GM21529 (cell line): ENCODE results near the gene SLF2.

Source experiments
- ATAC-seq: cut with Tn5 transposase; IDR thresholded peaks from one replicate; pipeline ENCODE4 v1.9.1; 2021; ENCODE audit not compliant: unreplicated experiment

SLF2 gene, protein sequence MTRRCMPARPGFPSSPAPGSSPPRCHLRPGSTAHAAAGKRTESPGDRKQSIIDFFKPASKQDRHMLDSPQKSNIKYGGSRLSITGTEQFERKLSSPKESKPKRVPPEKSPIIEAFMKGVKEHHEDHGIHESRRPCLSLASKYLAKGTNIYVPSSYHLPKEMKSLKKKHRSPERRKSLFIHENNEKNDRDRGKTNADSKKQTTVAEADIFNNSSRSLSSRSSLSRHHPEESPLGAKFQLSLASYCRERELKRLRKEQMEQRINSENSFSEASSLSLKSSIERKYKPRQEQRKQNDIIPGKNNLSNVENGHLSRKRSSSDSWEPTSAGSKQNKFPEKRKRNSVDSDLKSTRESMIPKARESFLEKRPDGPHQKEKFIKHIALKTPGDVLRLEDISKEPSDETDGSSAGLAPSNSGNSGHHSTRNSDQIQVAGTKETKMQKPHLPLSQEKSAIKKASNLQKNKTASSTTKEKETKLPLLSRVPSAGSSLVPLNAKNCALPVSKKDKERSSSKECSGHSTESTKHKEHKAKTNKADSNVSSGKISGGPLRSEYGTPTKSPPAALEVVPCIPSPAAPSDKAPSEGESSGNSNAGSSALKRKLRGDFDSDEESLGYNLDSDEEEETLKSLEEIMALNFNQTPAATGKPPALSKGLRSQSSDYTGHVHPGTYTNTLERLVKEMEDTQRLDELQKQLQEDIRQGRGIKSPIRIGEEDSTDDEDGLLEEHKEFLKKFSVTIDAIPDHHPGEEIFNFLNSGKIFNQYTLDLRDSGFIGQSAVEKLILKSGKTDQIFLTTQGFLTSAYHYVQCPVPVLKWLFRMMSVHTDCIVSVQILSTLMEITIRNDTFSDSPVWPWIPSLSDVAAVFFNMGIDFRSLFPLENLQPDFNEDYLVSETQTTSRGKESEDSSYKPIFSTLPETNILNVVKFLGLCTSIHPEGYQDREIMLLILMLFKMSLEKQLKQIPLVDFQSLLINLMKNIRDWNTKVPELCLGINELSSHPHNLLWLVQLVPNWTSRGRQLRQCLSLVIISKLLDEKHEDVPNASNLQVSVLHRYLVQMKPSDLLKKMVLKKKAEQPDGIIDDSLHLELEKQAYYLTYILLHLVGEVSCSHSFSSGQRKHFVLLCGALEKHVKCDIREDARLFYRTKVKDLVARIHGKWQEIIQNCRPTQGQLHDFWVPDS

DNA sequence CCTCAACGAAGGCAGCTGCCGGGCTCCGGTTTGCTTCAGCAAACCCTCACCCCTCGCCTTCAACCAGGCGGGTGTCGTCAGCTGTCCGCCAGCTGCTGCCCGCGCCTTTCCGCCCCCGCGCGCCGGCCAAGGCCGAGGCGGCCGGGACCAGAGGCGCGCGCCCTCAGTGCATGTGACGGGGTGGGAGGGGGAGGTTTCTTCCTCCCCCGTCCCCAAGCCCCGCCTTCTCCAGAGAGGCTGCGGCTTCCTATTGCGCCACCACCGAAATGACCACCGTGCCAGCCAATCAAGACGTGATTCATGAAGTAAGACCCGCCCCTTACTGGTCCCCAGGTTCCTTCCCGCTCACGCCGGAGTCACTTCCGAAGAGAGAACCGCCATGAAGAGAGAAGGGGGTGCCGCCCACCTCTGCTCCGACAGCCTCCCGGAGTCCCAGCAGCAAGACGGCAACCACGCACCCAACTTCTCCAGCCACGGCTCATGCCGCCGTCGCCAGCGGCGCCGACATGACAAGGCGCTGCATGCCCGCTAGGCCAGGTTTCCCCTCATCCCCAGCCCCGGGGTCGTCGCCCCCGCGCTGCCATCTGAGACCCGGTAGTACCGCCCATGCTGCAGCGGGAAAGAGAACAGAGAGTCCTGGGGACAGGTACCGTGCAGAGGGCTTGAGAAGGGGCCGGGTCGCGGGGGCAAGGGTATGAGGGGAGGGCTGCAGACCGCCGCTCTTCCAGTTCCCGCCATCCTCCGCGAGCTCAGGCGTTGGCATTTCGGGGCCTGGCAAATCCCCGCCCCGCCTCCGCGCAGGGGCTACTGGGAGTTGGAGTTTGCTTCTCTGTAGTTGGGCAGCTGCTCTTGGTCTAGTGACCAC lies at the start of gene SLF2:
SLF2 (plus strand) TSS at position 359 of the 865 bp plus-strand sequence; CDS start at position 507, 148 bp downstream.
- peak; percentile 95 for ATAC-seq

DNA sequence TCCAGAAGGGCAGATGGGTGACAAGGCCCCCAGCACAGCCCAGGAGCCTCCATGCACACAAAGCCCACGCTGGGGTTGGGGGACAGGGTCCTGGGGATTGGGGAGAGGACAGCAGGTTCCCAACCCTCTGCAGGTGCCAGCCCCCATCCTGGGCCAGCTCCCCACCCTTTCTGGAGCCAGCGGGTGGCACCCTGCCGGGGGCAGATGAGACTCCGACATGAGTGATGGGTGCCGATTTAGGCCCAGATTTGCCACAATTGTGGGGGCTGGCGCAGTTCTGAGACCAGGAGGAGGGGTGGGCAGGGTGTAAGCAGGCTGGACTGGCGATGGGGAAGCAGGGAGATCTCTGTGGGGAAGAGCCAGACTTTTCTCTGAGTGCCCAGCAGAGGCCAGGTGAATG lies 49.3 kb upstream of the SLF2 start:
- no peak for ATAC-seq

DNA sequence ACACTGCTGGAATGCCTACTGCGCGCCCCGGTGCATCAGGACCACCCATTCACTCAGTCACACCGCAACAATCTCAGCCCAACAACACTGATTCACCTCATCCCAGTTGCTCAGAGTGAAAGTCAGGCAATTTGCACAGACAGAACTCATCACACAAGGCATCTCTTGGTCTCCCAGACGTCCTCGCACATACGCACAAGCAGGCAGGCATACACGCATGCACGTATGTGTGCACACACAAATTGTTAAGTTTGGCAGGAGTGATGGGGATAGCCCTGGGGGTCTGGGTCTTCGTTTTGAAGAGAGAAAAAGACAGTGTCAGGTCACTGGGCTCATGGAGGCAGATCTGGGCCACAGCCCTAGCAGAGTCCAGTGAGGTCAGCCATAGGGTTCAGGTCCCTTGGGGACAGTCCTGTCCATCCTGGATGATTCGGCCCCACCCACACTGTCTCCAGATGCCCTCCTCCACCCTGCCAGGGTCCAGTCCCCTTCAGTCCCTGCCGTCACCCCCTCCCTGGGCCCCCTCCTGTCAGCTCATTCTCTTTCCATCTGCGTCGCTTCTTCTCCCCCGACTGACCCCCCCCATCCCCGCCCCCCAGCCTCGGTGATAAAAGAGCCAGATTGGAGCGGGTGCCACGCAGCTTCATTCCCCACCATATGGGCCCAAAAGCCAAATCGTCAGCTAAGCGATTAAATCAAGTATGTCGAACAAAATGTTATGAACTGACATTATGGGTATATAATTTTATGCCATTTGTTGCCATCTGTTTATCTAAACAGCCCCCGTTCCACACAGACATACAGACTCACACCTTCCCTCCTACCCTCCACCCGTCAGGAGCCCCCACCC lies 48.5 kb upstream of the SLF2 start:
- no peak for ATAC-seq

DNA sequence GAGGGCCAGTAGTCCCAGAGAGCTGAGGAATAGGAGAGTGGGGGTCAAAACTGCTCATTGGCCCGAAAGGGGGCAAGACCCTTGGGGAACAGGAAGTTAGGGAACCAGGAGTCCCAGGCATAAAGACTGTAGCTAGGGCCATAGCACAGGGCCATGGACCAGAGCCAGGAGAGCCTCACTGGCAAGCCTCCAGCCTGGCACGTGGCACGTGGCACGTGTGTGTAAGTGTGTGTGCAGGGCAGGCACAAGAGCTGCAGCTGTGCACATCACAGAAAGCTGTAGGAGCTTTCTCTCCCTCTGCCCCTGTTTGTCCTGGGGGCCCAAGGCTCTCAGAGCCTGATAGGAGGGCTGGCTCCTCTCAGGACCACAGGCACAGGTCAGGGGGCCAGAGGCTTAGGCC lies 47.8 kb upstream of the SLF2 start:
- no peak for ATAC-seq

DNA sequence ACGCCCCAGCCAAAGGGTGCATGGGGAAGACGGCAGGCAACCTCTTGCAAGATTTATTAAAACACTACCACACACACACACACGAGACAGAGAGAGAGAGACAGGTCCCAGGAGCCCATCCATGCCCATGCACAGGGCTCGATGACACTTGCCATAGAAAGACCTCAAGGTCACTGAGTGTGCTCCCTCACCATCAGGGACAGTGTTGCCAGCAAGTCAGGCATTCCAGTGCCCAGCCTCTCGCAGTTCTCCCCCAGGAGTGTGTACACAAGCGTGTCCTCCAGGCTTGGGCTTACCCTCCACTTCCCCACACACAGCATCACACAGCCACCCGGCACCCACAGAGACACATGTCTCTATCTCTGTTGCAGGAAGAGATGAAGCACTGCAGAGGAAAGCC lies 46.8 kb upstream of the SLF2 start:
- ATAC-seq = no peak

DNA sequence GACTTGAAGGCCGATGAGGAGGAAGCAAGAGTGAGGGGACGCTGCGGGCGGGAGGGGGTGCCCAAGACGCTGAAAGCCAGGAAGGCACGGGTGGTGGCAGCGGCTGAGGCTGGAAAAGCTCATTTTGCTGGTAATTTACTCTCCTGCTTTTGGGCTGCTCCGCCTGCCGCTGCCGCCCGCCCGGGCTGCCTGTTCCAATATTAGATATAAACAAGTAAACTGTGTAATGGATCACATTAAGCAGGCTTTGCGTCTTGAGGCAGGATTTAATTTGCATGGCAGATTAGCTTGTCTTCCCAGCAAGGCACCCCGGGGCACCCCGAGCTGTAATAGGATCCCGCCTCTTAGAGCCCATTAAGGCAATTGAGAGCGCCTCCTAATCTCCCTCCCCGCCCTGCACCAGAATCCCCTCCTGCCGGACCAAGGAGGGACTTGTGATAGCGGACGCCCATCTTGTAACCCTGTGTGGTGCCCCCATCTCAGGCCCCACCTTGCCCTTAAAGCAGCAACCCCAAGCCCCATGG lies 46.1 kb upstream of the SLF2 start:
- ATAC-seq = no peak

DNA sequence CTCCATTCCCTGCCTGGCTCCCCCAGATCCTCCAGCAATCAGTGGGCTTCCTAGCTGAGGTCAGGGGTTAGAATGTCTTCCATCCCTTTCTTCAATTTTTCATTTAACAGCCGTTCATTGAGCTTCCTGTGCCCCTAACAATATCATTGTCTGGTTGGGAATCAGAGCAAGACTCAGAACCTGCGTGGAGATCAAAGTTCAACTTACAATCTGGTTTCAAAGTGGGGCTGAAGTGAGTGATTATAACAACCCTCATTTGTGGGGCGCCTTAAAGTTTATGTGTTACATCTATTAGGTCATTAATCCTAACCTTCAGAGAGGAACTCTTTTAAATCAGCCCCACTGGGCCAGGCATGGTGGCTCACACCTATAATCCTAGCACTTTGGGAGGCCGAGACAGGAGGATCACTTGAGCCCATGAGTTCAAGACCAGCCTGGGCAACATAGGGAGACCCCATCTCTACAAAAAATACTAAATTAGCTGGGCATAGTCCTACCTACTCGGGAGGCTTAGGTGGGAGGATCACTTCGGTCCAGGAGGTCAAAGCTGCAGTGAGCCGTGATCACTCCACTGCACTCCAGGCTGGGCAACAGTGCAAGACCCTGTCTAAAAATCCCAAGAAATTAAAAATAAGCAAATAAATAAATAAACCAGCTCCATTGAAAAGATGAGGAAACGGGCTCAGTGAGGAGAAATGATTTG lies 45.4 kb upstream of the SLF2 start:
- ATAC-seq = no peak

DNA sequence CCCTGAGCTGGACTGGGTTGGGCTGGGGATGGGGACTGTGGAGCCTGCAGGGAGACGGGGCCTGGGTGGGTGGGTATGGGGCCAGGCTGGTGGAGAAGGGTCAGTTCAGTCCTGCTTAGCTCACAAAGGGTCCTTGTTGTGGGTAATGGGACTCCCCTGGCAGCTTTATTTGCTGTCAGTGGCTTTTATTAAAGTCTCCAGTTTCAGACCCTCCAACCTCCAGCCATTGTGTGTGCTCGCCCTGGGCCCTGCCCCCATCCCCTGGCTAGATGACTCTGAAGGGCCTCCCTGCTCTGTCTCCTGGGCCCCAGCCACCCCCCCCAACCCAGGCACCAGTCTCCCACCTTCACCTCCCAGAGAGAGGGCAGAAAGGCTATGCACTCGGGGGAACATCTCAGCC lies 44.4 kb upstream of the SLF2 start:
- ATAC-seq = no peak

DNA sequence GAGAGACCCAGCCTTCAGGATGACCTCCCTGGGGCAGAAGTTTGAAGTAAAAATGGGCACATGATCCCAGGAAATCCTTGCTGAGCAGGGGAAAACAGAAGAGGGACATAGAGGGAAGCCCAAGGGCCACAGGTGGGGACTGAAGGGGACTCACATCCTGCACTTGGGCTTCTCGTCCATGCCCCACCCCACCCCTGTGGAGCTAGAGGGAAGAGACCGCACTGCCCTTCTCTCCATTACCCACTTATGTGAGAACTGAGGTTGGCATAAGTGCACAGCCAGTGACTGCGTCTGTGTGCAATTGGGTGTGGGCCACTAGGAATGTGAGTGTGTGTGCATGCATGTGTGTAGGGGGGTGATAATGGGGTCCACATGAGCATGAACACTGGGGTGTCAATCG lies 43.4 kb upstream of the SLF2 start:
- no peak for ATAC-seq

DNA sequence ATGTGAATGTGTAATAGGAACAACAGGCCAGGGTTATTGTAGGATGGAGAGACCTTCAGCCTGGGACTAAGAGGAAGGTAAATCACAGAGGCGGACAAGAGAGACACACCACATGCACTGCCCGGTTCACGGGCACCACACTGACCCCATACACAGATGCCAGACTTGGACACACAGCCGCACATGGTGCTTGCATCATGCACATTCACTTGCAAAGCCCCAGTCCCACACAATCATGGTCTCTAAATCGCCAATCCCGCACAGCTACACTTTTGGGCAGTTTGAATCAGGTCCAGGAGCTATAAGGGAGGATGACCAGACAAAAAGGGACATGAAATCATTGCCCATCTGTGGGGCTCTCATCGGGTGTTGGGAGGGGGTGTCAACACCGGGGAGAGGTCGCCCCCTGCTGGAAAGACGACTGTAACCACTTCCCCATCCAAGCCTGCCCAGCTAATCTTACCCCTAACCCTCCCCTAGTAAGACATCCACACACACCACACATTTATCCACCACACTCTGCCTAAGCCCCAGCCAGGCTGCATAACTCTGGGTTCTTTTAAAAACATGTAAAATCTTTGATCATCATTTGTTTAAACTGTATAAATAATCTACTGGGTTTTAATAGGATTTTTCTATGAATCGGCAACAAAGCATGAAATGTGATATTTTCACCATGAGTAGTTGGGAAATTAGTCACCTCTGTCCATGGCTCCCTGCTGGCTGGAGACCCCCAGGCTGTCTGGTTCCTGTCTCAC lies 40.5 kb upstream of the SLF2 start:
- no peak for ATAC-seq

DNA sequence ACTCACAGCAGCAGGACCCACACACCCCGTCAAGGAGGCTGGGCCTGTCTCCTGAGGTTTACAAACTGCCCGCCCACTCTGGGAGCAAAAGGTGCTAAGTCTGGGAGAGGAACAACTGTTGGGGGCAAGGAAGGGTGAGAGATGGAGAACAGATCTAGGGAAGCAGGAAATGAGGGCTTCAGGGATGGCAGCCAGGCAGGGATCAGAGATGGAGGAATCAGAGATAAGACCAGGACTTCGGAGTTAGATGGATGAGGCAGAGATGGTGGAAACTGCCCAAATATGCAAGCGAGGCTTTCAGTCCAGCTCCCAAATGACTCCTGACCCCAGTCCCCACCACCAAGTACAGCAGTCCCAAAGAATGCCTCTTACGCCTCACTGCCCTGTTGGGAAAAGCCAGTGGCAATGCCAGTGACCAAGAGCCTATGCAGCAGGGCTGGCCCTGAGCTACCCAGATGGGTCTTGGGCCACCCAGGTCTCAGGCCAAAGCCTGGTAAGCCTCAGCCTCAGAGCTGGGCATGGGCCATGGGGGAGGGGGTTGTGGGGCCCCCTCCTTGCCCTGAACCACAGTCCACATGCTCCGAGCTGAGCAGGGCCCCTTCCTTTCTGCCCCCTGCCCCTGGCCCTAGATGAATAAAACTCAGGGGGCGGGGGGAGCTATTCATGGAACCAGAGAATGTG lies 39.5 kb upstream of the SLF2 start:
- ATAC-seq = no peak

DNA sequence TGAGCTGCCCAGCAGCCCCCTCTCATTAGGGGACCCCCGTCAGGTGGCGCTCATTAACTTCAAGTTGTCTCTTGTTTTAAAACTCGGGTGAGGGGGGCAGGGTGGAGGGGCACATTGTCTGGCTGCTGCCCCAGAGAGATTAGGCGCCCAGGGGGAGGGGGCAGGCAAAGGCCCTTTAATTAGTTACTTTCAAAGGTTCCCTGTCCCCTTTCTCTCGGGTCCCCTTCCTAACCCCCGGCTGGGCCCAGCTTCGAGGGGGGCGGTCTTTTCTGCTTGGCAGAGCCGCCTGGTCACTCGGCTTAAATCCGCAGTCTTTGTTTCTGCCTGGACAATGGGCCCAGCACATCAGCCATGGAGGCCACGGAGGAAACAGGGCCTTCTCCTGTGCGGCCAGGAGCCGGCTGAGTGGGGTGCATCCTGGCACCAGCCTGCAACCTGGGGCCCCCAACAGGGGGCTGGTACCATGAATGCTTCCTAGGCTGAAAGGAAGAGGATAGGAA lies 38.9 kb upstream of the SLF2 start:
- ATAC-seq = no peak

DNA sequence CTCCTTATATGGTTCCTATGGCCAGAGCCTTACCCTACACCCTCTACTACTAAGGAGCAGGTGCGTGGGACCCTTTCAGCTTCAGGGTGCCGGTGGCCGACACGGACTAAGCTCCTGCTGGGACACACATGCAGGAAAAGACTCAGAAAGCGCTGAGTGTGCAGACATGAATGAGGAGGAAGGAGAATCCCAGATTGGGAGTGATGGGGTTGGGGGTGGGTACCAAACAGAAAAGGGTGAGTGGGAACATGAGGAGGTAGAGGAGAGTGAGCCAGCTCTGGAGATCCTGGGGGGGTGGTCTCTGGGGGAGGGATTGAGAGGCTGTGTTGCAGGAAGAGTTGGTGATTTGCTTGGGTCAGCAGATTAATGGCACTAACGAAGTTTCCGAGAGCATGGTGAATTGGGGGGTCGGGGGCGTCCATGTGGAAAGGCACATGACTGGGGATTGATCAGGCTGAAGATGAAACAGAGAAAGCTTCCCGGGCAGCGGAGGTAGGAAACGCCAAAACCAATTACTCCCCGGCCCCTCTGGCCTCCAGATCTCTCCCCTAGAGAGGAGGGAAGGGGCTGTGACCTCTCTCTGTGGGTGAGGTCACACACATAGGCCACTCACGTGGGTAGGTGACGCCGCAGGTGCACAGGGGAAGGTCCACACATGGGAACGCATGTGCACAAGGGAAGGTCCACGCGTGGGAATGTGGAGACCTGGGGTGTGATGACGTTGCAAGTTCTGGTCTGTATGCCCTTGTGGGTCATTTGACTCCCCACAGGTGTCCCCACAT lies 37.9 kb upstream of the SLF2 start:
- ATAC-seq = no peak

DNA sequence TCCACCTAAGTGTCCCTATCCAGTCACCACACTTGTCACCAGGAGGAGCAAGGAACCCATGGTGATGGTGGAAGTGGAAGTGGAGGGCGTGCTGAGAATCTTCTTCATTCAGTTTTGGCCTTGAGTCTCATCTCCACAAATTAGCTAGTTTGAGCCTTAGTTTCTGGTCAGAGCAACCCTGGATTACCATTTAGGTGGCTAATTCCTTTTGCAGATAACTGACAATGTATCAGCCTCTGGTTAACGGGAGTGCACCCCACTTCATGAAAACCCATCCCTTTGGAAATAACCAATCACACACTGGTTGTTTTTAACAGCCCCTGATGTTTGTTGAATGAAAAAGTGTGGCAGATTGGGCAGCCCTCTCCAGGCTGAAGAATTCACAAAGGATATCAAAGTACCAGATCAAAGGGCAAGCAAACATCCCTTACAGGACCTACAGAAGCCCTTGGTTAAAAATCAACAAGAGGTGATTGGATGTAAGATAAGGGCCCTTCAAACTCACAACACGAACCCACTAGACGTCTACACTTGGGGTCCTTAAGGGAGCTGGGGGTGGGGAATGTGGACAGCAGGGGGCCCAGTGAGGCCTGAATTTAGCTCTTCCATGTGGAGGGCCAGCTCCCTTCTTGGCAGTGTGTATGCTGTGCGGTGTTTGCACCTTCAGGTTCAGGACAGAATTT lies 37.1 kb upstream of the SLF2 start:
- no peak for ATAC-seq

DNA sequence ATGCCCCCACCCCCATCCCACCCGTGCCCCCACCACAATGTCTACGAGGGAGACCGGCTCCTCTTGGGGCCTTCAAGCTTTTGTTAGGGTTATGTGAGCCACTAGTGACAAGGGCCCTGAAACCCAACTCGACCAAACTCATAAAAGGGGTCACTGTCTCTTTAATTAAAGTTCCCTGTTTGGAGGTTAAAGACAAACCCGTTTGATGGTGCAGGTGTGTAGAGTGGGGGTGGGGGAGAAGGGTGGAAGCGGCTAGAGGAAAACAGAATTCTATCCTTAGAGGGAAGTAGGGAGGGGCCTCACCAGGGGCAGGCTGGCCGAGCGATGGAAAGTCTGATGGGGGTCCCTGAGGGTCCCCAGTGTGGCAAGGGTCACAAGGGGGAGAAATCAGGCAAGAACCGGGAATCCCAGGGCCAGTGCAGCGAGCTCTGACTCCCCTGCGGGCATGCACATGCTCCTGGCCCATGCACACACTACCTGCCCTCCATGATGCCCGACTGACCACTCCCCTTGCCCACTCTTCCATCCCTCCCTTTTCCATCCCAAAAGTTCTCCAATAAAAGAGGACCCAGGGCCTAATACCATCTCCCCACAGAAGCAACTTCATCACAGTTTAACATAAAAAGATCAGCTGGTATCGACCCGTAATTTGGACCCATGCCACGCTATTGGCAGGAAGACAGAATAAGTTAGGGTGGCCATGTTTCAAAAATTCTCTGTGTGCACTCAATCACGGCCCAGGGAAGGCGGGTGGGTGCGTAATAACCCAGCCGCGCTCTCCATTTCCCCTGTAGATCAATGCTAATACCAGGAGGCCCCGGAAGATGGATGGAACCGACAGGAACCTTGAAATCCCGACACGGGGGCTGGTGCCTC lies 35.9 kb upstream of the SLF2 start:
- no peak for ATAC-seq
